ENCODE data around the gene SEL1L3.

The SEL1L3 gene

GRCh38 chr4:25727711-25728493 lies 134.9 kb downstream of the SEL1L3 start:
- TF ChIP-seq CTCF (conservative IDR thresholded peaks at IDR 0.05; ENCODE audit: control insufficient read depth, insufficient read depth, low read depth, low read length), result no peak
- no peak overlapping the region for H3K4me3 ChIP-seq (ENCODE audit: control insufficient read depth, low read depth, low read length)
- DNase-seq (ENCODE audit: low read depth), result no peak

GRCh38 chr4:25725870-25726269 lies 136.9 kb downstream of the SEL1L3 start:
- no peak overlapping the region for H3K4me3 ChIP-seq (ENCODE audit: control insufficient read depth, low read depth, low read length)
- DNase-seq (ENCODE audit: low read depth), result no peak
- TF ChIP-seq CTCF (conservative IDR thresholded peaks at IDR 0.05; ENCODE audit: control insufficient read depth, insufficient read depth, low read depth, low read length), result no peak

- no peak for TF ChIP-seq CTCF (conservative IDR thresholded peaks at IDR 0.05; ENCODE audit: control insufficient read depth, insufficient read depth, low read depth, low read length)
- no peak overlapping the region for H3K4me3 ChIP-seq (ENCODE audit: control insufficient read depth, low read depth, low read length)
- DNase-seq (ENCODE audit: low read depth), result no peak
Observed at GRCh38 chr4:25723409-25723808, 139.4 kb downstream of the SEL1L3 start.

- TF ChIP-seq CTCF (conservative IDR thresholded peaks at IDR 0.05; ENCODE audit: control insufficient read depth, insufficient read depth, low read depth, low read length), result no peak
- DNase-seq (ENCODE audit: low read depth), result no peak
- H3K4me3 ChIP-seq (ENCODE audit: control insufficient read depth, low read depth, low read length), result no peak overlapping the region
Observed at GRCh38 chr4:25722964-25723363, 139.8 kb downstream of the SEL1L3 start.

GRCh38 chr4:25713812-25714211 lies 149.0 kb downstream of the SEL1L3 start:
- no peak for TF ChIP-seq CTCF (conservative IDR thresholded peaks at IDR 0.05; ENCODE audit: control insufficient read depth, insufficient read depth, low read depth, low read length)
- H3K4me3 ChIP-seq (ENCODE audit: control insufficient read depth, low read depth, low read length), result no peak overlapping the region
- DNase-seq (ENCODE audit: low read depth), result no peak

GRCh38 chr4:25712611-25713010 lies 150.2 kb downstream of the SEL1L3 start:
- no peak for TF ChIP-seq CTCF (conservative IDR thresholded peaks at IDR 0.05; ENCODE audit: control insufficient read depth, insufficient read depth, low read depth, low read length)
- H3K4me3 ChIP-seq (ENCODE audit: control insufficient read depth, low read depth, low read length), result no peak overlapping the region
- DNase-seq (ENCODE audit: low read depth), result no peak

Measured in fibroblast of mammary gland (primary cell).